Measurements from ENCODE around the gene PPP1R1C. TPM values are rescaled to one million over a fixed set of nuclear protein-coding genes. Genes with fewer than 3 reads are reported as not detected.

The PPP1R1C gene
- total RNA-seq, 6 donors from 2014 or later, result 2.6 to 13.6 (median 10.9) TPM; not detected in 1

DNA sequence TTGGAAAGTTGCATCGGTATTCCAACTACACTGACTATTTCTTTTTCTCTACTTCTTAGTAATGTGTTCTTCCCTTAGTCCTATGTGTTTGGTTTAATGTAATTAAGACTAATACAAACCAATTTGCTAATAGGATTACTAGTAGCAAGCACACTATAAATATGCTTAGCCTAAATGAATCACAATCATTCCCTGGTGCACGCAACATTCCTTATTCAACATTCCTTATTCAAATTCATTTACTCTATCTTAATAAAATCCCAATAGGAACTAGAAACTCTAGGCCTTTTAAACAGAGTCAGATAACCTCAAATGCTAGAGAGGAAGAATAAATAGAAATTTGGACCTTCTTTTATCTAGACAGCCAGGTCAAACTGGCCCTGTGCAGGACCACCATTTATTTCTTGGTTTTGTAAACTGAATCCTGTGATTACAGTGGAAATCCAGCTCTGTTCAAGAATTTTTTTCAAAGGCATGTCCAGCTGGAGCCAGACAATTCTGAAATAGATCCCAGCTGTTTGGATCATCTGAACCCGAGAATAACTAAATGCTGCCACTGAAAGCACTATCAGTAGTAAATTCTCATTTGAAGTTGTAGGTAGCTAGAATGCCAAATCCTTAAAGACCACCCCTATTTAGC lies 103.1 kb downstream of the PPP1R1C start:
- ATAC-seq (ENCODE audit: low FRiP score in 2 of 2), result no peak
- DNase-seq, result no peak
- Histone ChIP-seq H3K4me1 (no peaks in the 10 kb centered on the region), H3K4me3 (no peak overlapping the region), H3K27me3 (no peaks in the 10 kb centered on the region), H3K9me3 (no peaks in the 10 kb centered on the region), H3K27ac (no peak overlapping the region), H3K36me3 (no peaks in the 10 kb centered on the region)
- 72 to 81% methylated on average over 3 of the region's 3 CpGs for WGBS, 2 donors
- no peak for TF ChIP-seq EP300 (IDR thresholded peaks at IDR 0.05)
- no peak for TF ChIP-seq POLR2AphosphoS5 (IDR thresholded peaks at IDR 0.05)
- no peak for TF ChIP-seq POLR2A (IDR thresholded peaks at IDR 0.05)
- TF ChIP-seq, protein P1, sequence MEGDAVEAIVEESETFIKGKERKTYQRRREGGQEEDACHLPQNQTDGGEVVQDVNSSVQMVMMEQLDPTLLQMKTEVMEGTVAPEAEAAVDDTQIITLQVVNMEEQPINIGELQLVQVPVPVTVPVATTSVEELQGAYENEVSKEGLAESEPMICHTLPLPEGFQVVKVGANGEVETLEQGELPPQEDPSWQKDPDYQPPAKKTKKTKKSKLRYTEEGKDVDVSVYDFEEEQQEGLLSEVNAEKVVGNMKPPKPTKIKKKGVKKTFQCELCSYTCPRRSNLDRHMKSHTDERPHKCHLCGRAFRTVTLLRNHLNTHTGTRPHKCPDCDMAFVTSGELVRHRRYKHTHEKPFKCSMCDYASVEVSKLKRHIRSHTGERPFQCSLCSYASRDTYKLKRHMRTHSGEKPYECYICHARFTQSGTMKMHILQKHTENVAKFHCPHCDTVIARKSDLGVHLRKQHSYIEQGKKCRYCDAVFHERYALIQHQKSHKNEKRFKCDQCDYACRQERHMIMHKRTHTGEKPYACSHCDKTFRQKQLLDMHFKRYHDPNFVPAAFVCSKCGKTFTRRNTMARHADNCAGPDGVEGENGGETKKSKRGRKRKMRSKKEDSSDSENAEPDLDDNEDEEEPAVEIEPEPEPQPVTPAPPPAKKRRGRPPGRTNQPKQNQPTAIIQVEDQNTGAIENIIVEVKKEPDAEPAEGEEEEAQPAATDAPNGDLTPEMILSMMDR (IDR thresholded peaks at IDR 0.05), result no peak

- no peak for DNase-seq
- Histone ChIP-seq H3K9me3 (no peaks in the 10 kb centered on the region), H3K36me3 (no peaks in the 10 kb centered on the region), H3K4me3 (no peak overlapping the region), H3K27ac (no peak overlapping the region), H3K4me1 (no peaks in the 10 kb centered on the region), H3K27me3 (no peaks in the 10 kb centered on the region)
- 59 to 67% methylated on average over 3 of the region's 3 CpGs for WGBS, 2 donors
- ATAC-seq (ENCODE audit: low FRiP score in 2 of 2), result no peak
- TF ChIP-seq, protein P1 (IDR thresholded peaks at IDR 0.05), result no peak
- TF ChIP-seq POLR2AphosphoS5 (IDR thresholded peaks at IDR 0.05), result no peak
- no peak for TF ChIP-seq POLR2A (IDR thresholded peaks at IDR 0.05)
- no peak for TF ChIP-seq EP300 (IDR thresholded peaks at IDR 0.05)
These were observed 104.8 kb downstream of the PPP1R1C start for GRCh38 chr2:182090486-182090885.

DNA sequence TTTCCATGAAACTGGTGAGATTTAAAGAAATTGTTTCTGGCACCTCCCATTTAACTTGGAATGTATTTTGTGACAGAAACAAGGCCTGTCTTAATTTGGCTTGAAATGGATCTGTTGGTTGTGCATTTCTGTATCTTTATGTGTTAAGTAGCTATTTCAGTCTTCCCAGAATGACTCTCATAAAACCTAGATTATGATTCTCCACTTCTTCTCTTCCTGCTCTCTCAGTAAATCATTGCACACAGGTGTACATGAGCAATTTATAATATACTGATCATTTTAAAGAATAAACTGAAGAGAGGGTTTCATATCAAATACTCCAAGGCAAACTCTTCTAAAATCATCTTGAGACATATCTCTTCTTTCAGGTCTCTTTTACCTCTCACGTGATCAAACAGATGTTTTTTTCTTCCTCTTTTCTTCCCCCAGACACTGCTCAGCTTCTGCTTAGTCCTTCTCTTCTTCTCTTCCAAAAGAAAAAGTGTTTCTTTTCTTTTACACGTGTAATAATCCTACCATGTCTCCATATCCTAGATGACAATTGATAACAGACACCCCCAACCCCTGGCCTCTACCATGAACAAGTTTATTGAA lies 112.0 kb downstream of the PPP1R1C start:
- Histone ChIP-seq H3K27me3 (no peaks in the 10 kb centered on the region), H3K36me3 (no peaks in the 10 kb centered on the region), H3K4me3 (no peak overlapping the region), H3K4me1 (no peaks in the 10 kb centered on the region), H3K27ac (no peak overlapping the region), H3K9me3 (no peaks in the 10 kb centered on the region)
- 38 to 44% methylated on average over 2 of the region's 2 CpGs for WGBS, 2 donors
- DNase-seq (no peak), ATAC-seq (ENCODE audit: low FRiP score in 2 of 2) (no peak)
- TF ChIP-seq POLR2A (IDR thresholded peaks at IDR 0.05), result no peak
- TF ChIP-seq, protein P1 (IDR thresholded peaks at IDR 0.05), result no peak
- no peak for TF ChIP-seq POLR2AphosphoS5 (IDR thresholded peaks at IDR 0.05)
- TF ChIP-seq EP300 (IDR thresholded peaks at IDR 0.05), result no peak

DNA sequence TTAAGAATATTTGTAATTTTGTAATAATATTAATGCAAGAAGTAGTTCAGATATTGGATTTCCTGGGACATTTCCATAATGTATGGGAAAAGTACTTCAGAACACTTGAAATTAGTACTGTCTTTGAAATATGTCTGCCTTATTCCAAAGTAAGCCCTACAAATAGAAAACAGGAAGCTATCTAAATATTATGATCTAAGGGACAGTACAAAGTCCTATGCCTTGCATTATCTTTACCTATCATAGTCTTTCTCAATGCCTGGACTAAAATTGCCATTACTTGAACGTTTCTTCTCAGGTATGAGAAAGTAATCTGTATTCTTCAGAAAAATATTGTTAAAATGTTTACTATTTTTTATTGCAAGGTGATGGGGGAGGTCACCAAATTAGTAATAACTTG lies 113.0 kb downstream of the PPP1R1C start:
- ATAC-seq (ENCODE audit: low FRiP score in 2 of 2), result no peak

More for the DNA sequence above, 113.0 kb downstream of the PPP1R1C start:
- Histone ChIP-seq H3K4me3 (no peak overlapping the region), H3K4me1 (no peaks in the 10 kb centered on the region), H3K9me3 (no peaks in the 10 kb centered on the region), H3K27ac (no peak overlapping the region), H3K36me3 (no peaks in the 10 kb centered on the region), H3K27me3 (no peaks in the 10 kb centered on the region)
- TF ChIP-seq, protein P1 (IDR thresholded peaks at IDR 0.05), result no peak
- TF ChIP-seq EP300 (IDR thresholded peaks at IDR 0.05) (no peak), POLR2A (IDR thresholded peaks at IDR 0.05) (no peak), POLR2AphosphoS5 (IDR thresholded peaks at IDR 0.05) (no peak)
- no peak for DNase-seq
- WGBS, 2 donors, result 68 to 81% methylated on average over 1 of the region's 1 CpG
